CD4-positive, alpha-beta T cell treated with Interferon alpha-2 for 1 hour (primary cell): Measurements from ENCODE around the gene RPA1.

Experiments
- DNase-seq, 2 donors: peaks; one replicate each; pipeline ENCODE4 v3.0.0-alpha.2; 2020 to 2022

The RPA1 gene

DNA sequence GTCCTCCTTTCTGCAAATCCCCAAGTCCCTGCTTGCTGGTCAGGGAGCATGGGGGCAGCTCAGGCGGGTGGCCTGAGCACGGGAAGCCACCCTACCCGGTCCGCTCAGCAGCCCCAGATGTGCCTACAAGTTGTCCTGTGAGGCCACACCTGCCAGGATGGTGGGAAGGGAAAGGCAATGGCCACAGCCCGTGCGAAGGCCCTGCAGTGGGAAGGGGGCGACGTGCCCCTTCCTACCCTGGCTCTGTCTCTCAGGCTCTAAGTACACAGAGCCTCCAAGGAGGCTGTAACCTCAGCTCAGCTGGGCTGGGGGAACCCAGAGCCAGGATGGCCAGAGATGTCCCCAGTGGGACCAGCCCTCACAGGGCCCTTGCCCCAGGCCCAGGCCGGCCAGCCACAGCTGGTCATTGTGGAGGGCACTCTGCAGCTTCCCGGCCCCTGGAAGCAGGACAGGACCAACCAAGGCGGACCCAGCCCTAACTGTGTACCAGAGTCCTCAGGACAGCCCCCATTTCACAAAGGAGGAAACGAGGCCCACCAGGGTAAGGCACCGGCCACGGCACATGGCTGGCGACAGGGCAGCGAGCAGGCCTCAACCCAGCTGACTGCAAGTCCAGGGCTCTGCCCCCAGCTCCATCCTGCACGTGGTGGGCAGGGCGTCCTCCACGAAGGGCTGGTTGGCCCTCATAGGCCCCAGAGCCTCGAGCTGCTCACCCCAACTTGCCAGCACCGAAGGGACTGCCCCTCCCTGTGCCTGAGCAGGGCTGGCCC is 113.0 kb downstream of the RPA1 start:
- no peak for DNase-seq

DNA sequence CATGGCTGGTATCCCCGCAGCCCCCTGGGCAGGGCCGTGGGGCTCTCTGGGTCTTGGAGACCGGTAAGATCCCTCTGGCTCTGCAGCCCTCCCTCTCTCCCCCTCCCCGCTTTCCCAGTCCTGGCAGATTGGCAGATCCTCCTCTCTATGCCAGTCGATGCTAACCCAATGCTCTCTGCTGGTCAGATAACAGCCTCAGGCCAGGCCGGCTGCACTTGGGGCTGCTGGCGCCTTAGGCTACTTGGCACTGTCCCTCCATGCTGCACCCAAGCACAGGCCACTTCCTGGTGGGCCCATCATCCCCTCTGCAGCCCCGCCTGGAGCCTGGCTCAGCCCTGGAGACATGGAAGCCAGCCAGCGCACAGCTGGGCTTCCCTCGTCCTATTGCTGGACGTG is 113.6 kb downstream of the RPA1 start:
- DNase-seq, result no peak

DNA sequence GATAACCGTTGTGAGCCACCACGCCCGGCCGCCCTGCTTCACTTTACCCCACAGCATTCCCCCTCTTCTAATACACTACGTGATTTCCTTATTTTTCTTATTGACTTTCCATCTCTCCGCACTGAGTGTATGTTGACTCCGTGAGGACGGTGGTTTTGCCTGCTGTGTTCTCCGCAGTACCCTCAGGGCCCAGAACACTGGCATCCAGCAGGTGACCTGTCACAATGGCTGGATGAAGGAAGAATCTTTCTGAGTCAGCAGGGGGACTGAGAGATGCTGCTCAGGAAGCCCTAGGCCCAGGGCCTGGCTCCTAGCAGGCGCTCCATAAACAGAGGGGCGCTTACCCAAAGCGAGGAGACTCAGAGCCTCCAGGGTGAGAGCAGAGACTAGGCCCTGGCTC is 115.8 kb downstream of the RPA1 start:
- DNase-seq, result no peak

DNA sequence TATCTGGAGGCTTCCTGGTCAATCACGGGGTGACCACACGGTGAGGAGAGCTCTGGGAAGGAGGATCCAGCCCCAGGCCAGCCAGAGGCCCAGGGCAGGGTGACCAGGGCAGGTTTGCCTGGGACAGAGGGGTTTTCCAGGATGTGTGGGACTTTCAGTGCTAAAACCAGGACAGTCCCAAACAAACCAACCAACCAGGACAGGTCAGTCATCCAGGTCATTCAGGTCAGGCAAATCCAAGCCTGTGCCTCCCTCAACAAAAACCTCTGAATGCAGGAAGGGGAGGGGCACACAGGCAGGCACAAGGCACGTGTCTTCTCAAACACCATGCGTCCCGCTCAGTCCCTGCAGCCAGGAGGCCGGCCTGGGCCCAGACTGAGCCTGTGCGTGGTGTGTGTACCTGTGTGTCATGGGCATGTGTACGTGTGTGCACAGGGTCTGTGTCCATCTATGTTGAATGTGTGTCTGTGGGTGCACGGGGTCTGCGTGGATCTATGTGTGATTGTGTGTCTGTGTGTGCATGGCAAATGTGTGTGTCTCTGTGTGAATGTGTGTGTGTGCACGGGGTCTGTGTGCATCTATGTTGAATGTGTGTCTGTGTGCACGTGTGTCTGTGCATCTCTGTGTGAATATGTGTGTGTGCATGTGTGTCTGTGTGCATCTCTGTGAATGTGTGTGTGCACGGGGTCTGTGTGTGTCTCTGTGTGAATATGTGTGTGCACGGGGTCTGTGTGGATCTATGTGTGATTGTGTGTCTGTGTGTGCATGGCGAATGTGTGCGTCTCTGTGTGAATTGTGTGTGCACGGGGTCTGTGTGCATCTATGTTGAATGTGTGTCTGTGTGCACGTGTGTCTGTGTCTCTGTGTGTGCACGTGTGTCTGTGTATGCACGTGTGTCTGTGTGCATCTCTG is 116.5 kb downstream of the RPA1 start:
- DNase-seq, result no peak

DNA sequence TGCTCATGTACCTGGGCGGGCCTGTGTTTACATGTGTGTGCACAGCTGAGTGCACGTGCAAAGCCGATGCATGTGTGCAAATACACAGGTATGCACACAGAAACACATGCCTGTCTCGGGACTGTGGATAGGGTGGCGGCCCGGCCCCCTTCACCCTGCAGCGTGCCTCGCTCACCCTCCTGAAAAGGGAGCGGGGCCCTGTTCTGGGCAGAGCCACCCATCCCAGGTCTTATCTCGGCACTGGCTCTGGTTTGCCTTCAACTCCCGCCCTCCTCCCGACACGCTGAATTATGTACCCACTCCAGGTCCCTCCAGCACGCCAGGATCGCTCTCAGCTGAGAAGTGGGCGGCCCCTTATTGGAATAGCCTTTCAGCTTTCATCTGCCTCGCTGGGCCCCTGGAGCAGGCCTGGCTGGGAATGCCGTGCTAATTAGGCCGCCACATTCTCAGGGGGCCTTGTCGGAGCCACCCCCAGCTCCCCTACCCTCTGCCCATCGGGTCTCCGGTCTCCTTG is 117.5 kb downstream of the RPA1 start:
- no peak for DNase-seq

DNA sequence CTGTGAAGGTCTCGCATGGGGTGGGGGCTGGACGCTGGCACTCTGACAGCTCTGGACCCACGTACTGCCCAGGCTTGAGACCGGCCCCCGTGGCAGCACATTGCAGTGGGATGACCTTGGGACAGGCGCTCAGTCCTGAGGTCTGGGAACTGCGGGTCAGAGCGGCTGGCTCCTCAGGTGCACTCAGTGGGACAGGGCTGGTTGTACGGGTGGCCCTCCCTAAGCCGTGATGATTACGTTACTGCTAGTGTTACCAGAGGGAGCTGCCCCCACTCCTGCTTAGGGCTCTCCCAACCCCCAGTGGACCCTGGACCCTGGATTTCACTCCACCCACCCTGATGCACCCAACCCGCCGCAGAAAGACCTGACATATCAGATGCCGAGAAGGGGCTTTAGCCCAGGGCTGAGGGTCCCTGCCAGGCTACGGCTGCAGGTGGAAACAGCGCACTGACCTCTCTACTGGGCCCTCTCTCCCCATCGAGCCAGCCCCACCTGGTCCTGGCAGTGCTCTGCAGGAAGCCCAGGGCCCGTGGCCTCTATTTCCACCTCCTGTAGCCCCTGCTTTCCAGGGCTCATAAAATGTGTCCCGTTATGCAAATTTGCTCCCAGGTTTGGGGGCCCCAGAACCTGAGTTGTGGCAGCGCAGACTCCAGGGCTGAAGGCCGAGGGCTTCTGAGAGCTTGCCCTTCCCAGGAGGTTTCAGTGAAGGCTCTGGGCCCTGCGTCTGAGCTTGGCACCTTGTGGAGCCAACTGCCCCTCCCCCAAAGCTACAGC is 118.1 kb downstream of the RPA1 start:
- DNase-seq, result no peak

DNA sequence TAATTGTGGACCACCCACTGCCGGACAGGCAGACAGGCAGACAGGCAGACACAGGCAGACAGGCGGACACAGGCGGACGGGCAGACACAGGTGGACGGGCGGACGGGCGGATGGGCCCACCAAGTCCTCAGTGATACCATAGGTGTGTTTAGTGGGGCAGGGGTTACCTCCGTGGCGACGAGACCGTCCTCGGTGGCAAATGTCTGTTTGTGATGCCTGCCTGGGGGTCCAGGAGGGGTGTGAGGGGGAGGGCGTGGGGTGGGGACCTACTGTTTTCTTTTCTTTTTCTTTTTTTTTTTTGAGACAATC is 118.7 kb downstream of the RPA1 start:
- DNase-seq, result no peak
